Heart right ventricle (tissue), 16 donors: ENCODE results near the gene ZNF469. TPM values are rescaled to one million over a fixed set of nuclear protein-coding genes. Genes with fewer than 3 reads are reported as not detected.

Source experiments
- ATAC-seq, 8 donors: fragments of 200-7000 bp; cut with Tn5 transposase; one replicate each; pipeline ENCODE4 v1.9.1; 2020; ENCODE audit warnings: mild to moderate bottlenecking in 8 of 8, moderate library complexity in 8 of 8, moderate number of reproducible peaks in 1 of 8
- DNase-seq, 2 donors: peaks; one replicate each; pipeline ENCODE4 v3.0.0-alpha.2; 2020
- H3K27ac ChIP-seq, 10 donors: fragments of 200-600 bp; sonication (generic) in 2 of 10; one replicate each; pipeline versions ENCODE4 v1.5.0 to v1.8.0; 2020 to 2022; ENCODE audit warnings: mild to moderate bottlenecking in 3 of 10
- H3K27me3 ChIP-seq, 7 donors: fragments of 200-600 bp; one replicate each; pipeline ENCODE4 v1.8.0; 2021 to 2022; ENCODE audit warnings: mild to moderate bottlenecking in 2 of 7
- H3K36me3 ChIP-seq, 9 donors: fragments of 200-600 bp; sonication (generic) in 1 of 9; one replicate each; pipeline versions ENCODE4 v1.5.0 to v1.8.0; 2020 to 2022; ENCODE audit warnings: mild to moderate bottlenecking in 2 of 9
- H3K4me1 ChIP-seq, 9 donors: fragments of 200-600 bp; sonication (generic) in 1 of 9; one replicate each; pipeline versions ENCODE4 v1.5.0 to v1.8.0; 2020 to 2022; ENCODE audit warnings: mild to moderate bottlenecking in 4 of 9
- H3K4me3 ChIP-seq, 10 donors: fragments of 200-600 bp; sonication (generic) in 2 of 10; one replicate each; pipeline versions ENCODE4 v1.5.0 to v1.8.0; 2020 to 2022; ENCODE audit warnings: mild to moderate bottlenecking in 7 of 10, moderate library complexity in 2 of 10
- H3K9me3 ChIP-seq, 11 donors: fragments of 200-600 bp in 10 of 11; sonication (generic) in 2 of 11; one replicate each; pipeline versions ENCODE4 v1.5.0 to v1.8.0; 2013 to 2022; ENCODE audit warnings: mild to moderate bottlenecking in 2 of 11, control low read depth in 1 of 11, moderate library complexity in 1 of 11
- CTCF ChIP-seq, 9 donors: fragments of 200-600 bp; sonication (generic) in 2 of 9; IDR thresholded peaks; one replicate each; pipeline versions ENCODE4 v1.5.0 to v1.8.0; 2021 to 2022; ENCODE audit warnings: antibody characterized with exemption in 9 of 9, mild to moderate bottlenecking in 5 of 9, moderate library complexity in 1 of 9
- WGBS, 2 donors: extraction: QIAGEN DNeasy Blood & Tissue Kit; methylation state at CpG; one replicate each; pipeline ENCODE4 v1.1.7; 2013; ENCODE audit warnings: inconsistent platforms in 1 of 2; 5-methylcytosine and 5-hydroxymethylcytosine counted together
- intact Hi-C, 10 donors: fragments of 100-400 bp; cut with DNase I; formaldehyde crosslinking; loops; one replicate each; pipeline versions ENCODE4 v1.11.1 to v1.14.2; 2022
- polyA plus RNA-seq, 2 donors: library from polyadenylated mRNA; stranded (reverse); fragments of 200-250 nt; gene quantifications; one replicate each; pipeline ENCODE4 v1.2.3, GENCODE V29; 2013
- total RNA-seq, 10 donors: library from RNA; stranded (reverse); fragmentation: NEBNext Ultra II Directional in 3 of 10; extraction: Animal tissue kit (Norgen Biotek cat#: 25700) in 3 of 10; gene quantifications; one replicate each; pipeline versions ENCODE4 v1.2.1 to v1.2.4, GENCODE V29; 2021 to 2023
- donor health status: Arrhythmogenic right ventricular cardiomyopathy.
- donor health status: ischemic (EF 13 %, LVEDD 7.1; RV severe dilation, severe dysfunction).
- donor health status: healthy with polysubstance abuse.
- donor health status: DM: no; HTN: yes; CAD: no.
- donor health status: DM: no; HTN: no; CAD: no.
- donor health status: ischemic (EF 25% LVEDD 6.9; RV normal size, moderate dysfunction).
- donor health status: ischemic (EF 25% LVEDD 5.7; RV mildly dilated, moderate dysfunction).
- donor health status: healthy.
- donor health status: DM: yes; HTN: yes; CAD: no.
- donor health status: Ischemic cardiomyopathy.
- donor health status: ischemic (EF 35%, LVEDD 5.7; RV mildly dilated, moderate dysfunction).
- donor health status: nonischemic (EF 11% LVEDD 7.7; RV severe dilation, severe dysfunction).
- donor health status: DM: yes; HTN: yes; CAD: no.
- donor health status: PGD.
- donor health status: ischemic (EF 29% LVEDD 5.4; RV normal size, mild dysfunction).
- donor health status: nonischemic (EF 23%, LVEDD 6.1; RV moderate dilation, normal function).

The ZNF469 gene
- total and polyA plus RNA-seq, 12 donors, result 0.23 to 1.7 (median 1.00) TPM

- H3K27me3 ChIP-seq, result peaks cover 0 to 5% (median 0%) of the 10 kb centered on the region in 7 donors
- TF ChIP-seq CTCF (IDR thresholded peaks at IDR 0.05), result no peak
- H3K27ac ChIP-seq, result no peak overlapping the region
- H3K4me3 ChIP-seq, result no peak overlapping the region
- peaks cover 0 to 12% (median 0%) of the 10 kb centered on the region in 9 donors for H3K4me1 ChIP-seq
- 89 to 92% methylated on average over 6 of the region's 6 CpGs for whole genome bisulfite sequencing, 2 donors
- no peaks in the 10 kb centered on the region for H3K9me3 ChIP-seq
- ATAC-seq, result no peak
- H3K36me3 ChIP-seq, result no peaks in the 10 kb centered on the region
- no peak for DNase-seq
- intact Hi-C loops, result no loop called here
Measured at GRCh38 chr16:88404769-88405168, 22.0 kb downstream of the ZNF469 start.

GRCh38 chr16:88405216-88406060, 22.7 kb downstream of the ZNF469 start:
- intact Hi-C loops, result no loop called here
- Histone ChIP-seq H3K9me3 (no peaks in the 10 kb centered on the region), H3K27ac (no peak overlapping the region), H3K4me1 (peaks cover 0 to 12% (median 0%) of the 10 kb centered on the region in 9 donors), H3K4me3 (peak overlapping the region in 4 of 10 donors; percentile 2 to 27 (median 14)), H3K36me3 (no peaks in the 10 kb centered on the region), H3K27me3 (peaks cover 0 to 5% (median 0%) of the 10 kb centered on the region in 7 donors)
- no peak for TF ChIP-seq CTCF (IDR thresholded peaks at IDR 0.05)
- 55 to 60% methylated on average over 29 of the region's 29 CpGs for WGBS, 2 donors
- DNase-seq, result peak; percentile 29 to 48
- ATAC-seq, result peak; percentile 21 to 84 (median 58)

GRCh38 chr16:88406096-88407041, 23.6 kb downstream of the ZNF469 start:
- Histone ChIP-seq H3K36me3 (no peaks in the 10 kb centered on the region), H3K4me1 (peaks cover 0 to 12% (median 0%) of the 10 kb centered on the region in 9 donors), H3K27me3 (peaks cover 0 to 5% (median 0%) of the 10 kb centered on the region in 7 donors), H3K4me3 (peak overlapping the region in 4 of 10 donors; percentile 2 to 27 (median 14)), H3K9me3 (no peaks in the 10 kb centered on the region), H3K27ac (no peak overlapping the region)
- no peak for TF ChIP-seq CTCF (IDR thresholded peaks at IDR 0.05)
- DNase-seq, result no peak
- ATAC-seq, result peak in 1 of 8 donors; percentile 7
- intact Hi-C loops, result no loop called here
- WGBS, 2 donors, result 66 to 74% methylated on average over 39 of the region's 39 CpGs

GRCh38 chr16:88407042-88407420, 24.3 kb downstream of the ZNF469 start:
- 89 to 91% methylated on average over 20 of the region's 20 CpGs for WGBS, 2 donors
- DNase-seq, result no peak
- TF ChIP-seq CTCF (IDR thresholded peaks at IDR 0.05), result no peak
- Histone ChIP-seq H3K9me3 (no peaks in the 10 kb centered on the region), H3K4me1 (peaks cover 0 to 12% (median 0%) of the 10 kb centered on the region in 9 donors), H3K27me3 (peaks cover 0 to 5% (median 0%) of the 10 kb centered on the region in 7 donors), H3K4me3 (no peak overlapping the region), H3K36me3 (no peaks in the 10 kb centered on the region), H3K27ac (no peak overlapping the region)
- intact Hi-C loops, result no loop called here
- ATAC-seq, result no peak
